CD4-positive, alpha-beta T cell treated with Interleukin-12 subunit alpha and Interleukin-12 subunit beta, for 1 hour (primary cell): Measurements from ENCODE around the gene LCTL.
A peak's percentile ranks its signal among the peaks of the same experiment; 100 is the strongest.
"Not testable (repeated sequence)": the region's sequence is repeated elsewhere in the genome, so short reads cannot be mapped to it uniquely, and the experiment has no call there.

ENCODE experiments used
- DNase-seq: peaks from one replicate; pipeline ENCODE4 v3.0.0-alpha.2; 2020

The LCTL gene

DNA sequence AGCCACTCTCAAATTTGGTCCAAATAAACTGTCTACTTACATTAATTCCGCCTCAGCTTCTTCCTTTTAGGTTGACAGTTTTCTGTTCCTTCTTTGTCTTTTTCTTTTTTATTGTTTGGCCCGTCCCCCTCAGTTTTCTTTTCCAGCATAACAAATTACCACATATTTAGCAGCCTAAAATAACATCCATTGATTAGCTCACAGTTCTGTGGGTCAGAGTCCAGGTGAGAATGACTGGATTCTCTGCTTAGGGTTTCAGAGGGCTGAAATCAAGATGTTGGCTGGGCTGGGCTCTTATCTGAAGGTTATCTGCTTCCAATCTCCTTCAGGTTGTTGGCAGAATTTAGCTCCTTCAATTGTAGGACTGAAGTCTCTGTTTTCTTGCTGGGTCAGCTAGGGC is 24.6 kb upstream of the LCTL start:
- DNase-seq: no peak

GRCh38 chr15:66589429-66589828 is 23.6 kb upstream of the LCTL start:
- DNase-seq: not testable (repeated sequence)

GRCh38 chr15:66588971-66589370 is 23.2 kb upstream of the LCTL start:
- no peak for DNase-seq

GRCh38 chr15:66588537-66588936 is 22.7 kb upstream of the LCTL start:
- DNase-seq: no peak

DNA sequence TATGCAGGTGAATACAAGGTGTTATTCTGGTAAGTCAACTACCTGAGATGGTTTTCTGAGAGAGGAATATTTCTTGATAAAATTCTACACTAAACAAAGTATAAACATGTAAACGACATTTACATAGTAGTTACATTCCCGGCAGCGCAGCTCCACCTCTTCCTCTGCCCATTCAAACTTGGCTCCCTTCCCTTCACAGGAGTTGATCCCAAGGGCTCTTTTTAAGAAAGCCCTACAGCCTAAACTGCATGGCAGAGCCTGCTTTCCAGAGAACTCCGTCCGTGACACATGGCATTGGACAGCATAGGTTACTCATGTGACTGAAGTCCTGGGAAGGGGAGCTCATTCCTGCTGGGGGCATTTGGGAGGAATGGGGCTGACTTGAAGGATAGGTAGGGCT is 22.0 kb upstream of the LCTL start:
- no peak for DNase-seq

GRCh38 chr15:66587020-66587419 is 21.2 kb upstream of the LCTL start:
- no peak for DNase-seq

DNA sequence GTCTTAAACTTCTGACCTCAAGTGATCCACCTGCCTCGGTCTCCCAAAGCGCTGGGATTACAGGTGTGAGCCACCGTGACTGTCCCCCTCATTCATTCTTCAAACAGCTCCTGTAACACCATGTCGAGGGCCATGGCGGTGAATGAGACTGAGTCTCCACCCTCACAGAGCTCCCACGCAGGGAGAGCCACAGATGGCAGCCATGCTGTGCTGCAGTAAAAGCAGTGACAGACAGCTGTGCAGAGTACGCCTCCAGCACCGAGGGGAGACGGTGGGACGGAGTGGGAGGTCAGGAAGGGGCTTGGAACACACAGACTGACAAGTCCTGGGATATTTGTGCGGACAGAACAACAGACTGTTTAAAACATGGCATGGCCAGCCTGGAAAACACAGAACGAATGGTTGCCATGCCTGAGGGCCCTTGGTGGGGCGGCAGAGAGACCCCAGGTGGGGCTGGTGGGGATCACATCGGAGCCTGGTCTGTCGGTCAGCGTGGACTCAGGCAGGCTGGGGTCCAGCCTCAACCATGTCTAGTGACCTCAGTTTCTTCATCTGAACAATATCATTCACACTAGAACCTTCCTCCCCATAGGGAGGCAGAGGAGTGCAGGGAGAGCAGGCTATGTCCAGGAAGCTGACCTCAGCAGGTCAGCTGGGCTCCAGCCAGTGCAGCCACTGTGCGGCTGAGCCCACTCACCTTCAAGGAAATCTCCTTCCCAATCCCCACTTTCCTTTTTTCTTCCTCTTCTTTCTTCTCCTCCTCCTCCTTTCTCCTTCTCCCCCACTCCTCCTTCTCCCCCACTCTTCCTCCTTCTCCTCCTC is 20.6 kb upstream of the LCTL start:
- DNase-seq: no peak

- no peak for DNase-seq
These were observed 16.3 kb upstream of the LCTL start for GRCh38 chr15:66581972-66582537.

DNA sequence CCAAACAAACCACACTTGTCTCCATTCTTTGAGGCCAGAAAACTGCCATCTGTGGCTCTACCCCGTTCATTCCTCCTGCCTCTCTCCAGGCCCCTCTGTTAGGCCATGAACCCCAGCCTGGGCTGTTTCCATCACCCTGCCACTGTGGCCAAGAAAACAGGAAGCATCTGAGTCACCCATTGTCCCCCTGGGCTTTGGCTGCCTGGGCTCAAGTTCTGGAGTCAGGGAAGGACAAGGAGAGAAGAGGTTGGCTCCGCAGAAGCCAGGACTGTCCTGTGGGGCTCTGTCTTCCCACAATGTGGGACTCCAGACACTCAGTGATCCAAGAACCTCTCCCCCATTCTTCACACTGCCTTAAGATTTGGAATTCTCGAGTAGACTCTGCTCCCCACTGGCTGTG is 14.8 kb upstream of the LCTL start:
- DNase-seq: no peak

DNA sequence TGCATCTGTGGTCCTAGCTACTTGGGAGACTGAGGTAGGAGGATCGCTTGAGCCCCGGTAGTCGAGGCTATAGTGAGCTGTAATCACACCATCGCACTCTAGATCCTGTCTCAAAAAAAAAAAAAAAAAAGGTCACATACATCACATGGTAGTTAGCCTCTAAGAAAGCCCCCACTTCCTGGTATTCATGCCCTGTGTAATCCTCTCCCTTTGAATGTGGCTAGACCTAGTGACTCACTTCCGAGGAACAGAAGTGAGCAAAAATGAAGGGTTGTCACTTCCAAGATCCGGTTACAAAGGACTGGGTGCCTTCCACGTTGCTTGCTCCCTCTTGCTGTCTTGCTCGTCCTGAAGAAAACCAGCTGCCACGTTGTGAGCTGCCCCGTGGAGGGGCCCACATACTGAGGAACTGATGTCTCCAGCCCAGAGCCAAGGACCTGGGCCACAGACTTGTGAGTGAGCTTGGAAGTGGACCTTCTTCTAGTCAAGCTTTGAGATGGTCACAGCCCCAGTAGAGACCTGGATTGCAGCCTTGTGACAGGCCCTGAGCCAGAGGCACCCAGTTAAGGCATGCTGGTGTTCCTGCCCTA is 12.6 kb upstream of the LCTL start:
- no peak for DNase-seq

DNA sequence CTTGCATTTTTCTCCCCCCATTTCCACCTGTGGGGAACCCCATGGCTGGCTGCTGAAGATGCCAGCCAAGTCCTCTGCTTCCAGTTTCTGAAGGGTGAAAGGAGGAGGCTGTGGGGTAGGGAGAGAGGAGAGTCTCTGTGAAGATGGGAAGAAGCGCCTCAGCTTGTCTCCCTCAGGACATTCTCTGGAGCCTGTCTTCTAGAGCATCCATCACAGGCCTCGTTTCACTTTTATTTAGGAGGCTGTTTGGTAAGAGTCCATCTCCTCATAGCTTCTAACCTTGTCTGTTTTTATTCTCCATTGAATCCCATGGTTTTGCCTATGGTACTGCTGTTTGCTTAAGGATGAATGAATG is 8.8 kb upstream of the LCTL start:
- no peak for DNase-seq

DNA sequence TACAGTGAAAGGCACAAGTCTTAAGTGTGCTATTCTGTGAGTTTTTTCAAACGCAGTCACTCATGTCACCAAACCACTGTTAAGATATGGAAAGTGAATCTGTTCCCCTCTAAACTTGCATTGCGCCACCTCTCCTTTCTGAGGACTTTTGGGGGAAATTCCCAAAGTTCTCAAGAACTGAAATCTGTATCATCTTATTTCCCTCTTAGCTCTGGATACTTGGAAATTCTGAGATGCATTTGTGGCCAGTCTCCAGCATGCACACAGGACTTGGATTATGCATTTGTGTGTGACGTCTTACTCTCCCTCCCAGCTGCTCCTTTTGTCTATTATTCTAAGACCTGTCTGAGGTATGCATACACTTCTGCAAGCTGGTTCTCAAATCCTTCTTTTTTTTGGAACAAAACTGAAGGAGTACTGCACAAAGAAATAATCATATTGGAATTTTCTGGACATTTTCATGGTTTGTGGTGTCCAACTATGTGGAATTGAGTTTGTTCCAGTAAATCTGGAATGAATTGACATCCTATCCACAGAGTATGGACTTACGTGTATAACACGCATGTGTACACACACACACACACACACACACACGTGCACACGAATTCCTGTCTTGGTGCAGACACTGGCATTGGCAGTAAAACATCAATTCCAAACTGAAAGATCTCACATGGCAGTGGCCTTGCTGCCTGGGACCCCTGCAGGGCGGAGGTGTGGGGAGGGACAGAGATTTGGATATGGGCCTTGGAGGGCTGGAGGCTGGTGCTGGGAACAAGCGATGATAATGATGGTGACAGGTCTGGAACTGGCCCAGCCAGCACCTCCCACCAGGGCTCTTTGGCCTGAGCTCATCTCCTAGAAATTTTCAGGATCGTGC is 8.2 kb upstream of the LCTL start:
- DNase-seq: no peak

DNA sequence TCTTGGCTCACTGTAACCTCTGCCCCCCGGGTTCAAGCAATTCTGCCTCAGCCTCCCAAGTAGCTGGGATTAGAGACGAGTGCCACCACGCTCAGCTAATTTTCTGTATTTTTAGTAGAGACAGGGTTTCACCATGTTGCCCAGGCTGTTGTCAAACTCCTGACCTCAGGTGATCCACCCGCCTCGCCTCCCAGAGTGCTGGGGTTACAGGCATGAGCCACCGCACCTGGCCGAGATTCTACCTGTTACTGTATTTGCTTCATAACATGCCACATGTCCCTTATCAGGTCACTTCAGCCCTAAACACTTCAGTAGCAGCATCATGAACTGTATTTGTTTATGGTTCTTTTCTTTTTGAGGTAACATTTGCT is 7.5 kb upstream of the LCTL start:
- no peak for DNase-seq

GRCh38 chr15:66572146-66572545 is 6.3 kb upstream of the LCTL start:
- no peak for DNase-seq

DNA sequence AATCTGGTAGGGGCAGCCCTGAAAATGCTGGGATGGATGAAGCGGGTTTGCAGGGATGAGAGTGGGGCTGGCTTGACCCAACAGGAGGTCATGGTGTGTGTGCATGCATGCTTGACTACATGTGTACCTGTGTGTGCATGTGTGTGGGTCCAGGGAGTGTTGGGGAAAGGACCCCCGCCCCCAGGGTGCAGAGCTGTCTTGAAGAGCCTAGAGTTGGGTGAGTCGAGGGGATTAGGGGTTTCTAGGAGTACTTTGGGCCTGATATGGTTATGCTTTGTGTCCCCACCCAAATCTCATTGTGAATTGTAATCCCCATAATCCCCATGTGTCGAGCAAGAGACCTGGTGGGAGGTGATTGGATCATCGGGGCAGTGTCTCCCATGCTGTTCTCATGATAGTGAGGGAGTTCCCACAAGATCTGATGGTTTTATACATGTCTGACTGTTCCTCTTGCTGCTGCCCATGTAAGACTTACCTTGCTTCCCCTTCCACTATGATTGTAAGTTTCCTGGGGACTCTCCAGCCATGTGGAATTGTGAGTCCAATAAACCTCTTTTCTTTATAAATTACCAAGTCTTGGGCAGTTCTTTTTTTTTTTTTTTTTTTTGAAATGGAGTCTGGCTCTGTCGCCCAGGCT is 5.2 kb upstream of the LCTL start:
- DNase-seq: no peak

- no peak for DNase-seq
These were observed 4.5 kb upstream of the LCTL start for GRCh38 chr15:66570327-66570726.

DNA sequence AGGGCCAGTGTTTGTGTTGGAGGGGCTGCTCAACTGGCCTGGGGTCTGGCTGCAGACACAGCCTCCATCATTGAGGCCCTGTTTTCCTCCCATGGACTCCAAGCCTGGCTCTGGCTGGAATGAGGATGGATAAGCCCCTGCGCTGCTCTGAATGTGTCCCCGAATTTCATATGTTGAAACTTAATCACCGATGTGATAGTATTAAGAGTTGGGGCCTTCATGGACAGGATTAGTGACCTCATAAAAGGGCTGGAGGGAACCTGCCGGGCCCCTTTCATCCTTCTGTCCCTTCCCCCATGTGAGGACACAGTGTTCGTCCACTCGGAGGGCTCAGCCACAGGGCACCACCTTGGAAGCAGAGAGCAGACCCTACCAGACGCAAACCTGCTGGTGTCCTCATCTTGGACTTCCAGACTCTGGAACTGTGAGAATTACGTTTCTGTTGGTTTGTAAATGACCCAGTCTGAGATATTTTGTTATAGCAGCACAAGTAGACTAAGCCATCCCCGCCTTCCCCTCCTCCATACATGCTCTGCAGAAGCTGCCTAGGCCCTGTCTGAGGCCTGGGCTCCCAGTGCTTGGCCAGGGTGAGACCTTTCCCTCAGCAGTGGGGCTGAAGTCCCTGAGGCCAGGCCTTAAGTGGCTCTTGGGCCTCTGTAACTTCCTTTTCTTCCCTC is 3.8 kb upstream of the LCTL start:
- no peak for DNase-seq

- DNase-seq: no peak
These were observed 2.1 kb upstream of the LCTL start for GRCh38 chr15:66567897-66568296.

DNA sequence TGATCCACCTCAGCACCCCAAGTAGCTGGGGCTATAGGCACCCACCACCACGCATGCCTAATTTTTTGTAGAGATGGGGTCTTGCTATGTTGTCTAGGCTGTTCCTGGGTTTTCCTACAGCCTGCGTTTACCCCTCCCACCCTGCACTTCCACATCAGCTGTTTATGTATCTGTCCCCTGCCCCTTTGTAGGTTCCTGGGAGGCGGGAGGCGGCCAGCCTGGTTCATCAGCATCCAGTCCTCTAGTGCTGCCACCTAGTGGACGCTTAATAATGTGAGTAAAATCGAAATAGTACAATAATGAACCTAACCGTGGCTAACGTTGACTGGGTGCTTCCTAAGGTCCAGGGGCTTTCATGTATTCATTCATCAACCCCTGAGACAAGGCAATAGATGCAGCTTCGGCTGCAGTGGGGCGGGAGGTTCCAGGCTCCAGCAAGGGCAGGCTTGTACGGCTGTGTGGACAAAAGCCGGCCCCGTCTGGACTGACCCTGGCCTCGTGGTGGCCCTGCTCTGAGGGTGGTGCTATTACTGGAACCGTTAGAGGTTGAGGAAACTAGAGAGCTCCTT is 1.2 kb upstream of the LCTL start:
- peak; percentile 68 for DNase-seq

DNA sequence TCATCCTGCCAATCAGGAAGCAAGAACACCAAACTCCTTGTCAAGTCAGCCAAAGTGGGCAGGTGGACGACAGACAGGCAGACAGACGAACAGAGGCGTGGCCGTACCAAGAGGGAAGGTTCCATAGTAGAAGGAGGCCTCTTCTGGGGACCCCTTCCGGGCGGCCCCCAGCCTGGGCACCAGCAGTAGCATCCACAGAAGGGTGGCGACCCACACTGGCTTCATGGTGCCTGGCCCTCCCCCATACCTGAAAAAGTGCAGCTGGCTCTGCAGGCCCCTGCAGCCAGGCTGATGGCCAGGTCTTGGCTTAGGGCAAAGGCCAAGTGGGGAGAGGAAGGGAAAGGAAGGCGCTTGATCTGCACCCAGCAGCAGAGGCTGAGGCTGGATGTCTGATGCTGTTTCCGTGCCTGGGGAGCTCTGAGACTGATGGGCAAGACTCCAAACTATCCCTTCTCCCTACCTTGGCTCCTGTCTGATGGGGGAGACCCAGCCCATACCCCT is 607 bp downstream of the LCTL start:
- DNase-seq: no peak

GRCh38 chr15:66564136-66565041 is 1.4 kb downstream of the LCTL start:
- DNase-seq: no peak
